GM19463 (cell line): ENCODE data around the gene PRUNE2.

Experiments used
- ATAC-seq: cut with Tn5 transposase; IDR thresholded peaks from one replicate; pipeline ENCODE4 v1.9.1; 2021; ENCODE audit warnings: mild to moderate bottlenecking, moderate library complexity; ENCODE audit not compliant: unreplicated experiment

The PRUNE2 gene

DNA sequence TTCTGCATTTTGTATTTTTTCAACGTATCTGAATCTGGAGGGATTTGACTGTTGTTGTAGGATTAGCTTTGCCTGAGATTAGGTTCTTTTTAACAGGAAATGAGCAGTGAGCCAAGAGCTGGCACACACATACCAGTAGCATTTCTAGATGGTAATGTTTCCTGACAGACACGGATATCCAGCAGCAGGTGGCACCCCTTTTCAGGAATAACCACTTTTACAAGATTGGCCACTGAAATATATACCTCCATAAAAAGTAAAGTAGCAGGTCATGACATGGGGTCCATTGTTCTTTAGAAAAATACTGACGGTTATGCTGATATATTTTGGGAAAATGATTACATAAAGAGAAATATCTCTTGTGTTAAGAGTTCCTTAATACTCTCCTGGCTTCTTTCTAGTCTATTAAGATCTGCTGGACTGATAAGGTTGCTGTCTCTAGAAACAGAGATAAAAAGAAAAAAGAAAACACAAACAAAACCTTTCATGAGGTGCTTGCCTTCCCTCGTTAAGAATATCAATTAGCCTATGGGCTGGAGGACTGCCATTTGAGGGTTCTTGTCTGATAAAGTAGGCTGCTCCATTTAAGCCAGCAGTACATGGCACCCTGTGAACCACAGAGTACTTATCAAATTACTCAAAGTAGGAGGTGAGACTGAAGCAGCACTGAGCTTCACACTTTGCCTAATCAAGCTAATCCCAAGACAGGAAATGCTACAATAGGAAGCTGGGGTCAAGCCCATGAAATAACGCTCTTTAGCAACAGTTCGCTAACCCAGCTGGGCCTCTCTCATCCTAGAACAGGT lies 243.2 kb downstream of the PRUNE2 start:
- ATAC-seq: no peak

DNA sequence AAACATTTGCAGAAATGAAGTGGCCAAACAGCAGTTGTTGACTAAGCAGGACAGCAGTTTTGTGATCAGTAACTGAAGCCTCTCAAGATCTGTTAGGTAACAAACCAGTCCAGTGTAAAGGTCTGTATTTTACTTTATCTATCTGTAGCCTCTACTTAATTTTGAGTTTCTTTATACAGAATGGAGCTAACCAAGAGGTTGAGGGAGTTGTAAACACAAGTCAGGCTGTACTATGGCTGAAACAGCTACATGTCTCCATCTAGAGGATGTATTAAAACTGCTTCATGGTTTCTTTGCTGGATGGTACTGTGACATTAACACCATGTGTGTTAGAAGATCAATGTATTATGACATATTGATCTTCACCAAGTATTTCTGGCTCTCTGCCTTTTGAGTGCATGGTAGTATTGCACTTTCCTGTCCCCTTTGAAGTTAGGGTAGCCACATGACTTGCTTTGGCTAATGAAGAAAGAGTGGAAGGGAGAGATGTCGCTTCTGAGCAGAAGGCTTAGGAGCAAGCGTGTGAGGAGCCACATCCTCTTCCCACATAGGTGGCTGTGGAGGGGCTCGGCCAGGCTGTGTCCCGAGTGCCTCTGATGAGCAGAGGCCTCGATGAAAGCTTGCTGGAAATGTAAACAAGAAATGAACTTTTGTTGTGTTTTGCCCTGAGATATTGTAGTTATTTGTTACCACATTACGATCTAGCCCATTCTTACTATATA lies 247.2 kb downstream of the PRUNE2 start:
- peak; percentile 86 for ATAC-seq

- no peak for ATAC-seq
These were observed 248.6 kb downstream of the PRUNE2 start for GRCh38 chr9:76657265-76657664.

- no peak for ATAC-seq
These were observed 249.9 kb downstream of the PRUNE2 start for GRCh38 chr9:76655971-76656370.

DNA sequence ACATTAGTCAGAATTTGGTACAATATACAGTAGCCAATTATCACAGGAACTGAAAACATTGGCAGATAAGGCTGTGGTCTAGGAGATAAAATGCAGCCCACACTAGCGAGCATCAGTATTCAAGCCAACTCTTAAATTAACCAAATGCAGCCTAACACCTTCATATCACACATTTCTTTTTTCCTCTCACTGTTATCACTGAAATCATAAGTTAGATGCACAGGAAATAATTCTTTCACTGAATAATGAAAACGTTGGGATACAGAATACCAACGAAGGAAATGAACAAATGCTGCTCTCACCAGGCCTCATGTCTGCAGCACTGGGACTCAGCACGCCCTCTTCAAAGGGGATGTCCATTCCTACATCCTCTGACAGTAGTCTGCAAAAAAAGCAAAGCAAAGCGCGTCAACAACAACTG lies 250.8 kb downstream of the PRUNE2 start:
- no peak for ATAC-seq

DNA sequence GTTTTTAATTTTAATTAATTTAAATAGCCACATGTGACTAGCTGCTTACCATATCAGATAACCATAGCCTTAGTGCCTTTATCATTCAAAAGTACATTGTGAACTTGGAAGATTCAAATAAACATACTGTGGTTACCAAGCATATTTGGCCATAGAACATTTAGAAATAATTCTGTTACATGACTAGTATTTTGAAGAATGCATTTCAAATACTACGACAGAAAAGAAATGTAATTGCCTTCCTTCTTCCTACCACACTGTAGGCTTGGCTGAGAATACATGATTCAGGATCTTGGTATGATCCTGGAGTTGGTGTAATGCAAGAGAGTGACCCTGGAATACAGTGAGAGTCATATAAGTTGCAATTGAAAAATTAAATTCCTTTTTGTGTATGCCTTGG lies 251.3 kb downstream of the PRUNE2 start:
- no peak for ATAC-seq

DNA sequence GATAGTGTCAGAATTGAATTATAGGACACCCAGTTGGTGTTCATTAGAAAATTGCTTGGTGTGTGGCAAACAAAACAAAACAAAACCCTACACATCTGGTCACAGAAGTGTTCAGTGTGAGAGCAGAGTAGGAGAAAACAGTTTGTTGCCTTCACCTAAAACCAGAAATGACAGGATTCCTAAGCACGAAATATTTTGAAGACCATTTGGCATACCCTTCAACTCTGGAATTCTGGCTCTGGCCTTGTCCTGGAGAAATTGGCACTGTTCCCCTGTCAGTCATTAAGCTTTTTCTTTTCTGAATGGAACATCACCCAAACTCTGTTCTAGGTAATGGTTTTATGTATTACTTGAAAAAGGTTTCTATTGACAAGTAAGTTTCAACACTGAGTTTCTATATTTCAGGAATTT lies 251.9 kb downstream of the PRUNE2 start:
- ATAC-seq: no peak

DNA sequence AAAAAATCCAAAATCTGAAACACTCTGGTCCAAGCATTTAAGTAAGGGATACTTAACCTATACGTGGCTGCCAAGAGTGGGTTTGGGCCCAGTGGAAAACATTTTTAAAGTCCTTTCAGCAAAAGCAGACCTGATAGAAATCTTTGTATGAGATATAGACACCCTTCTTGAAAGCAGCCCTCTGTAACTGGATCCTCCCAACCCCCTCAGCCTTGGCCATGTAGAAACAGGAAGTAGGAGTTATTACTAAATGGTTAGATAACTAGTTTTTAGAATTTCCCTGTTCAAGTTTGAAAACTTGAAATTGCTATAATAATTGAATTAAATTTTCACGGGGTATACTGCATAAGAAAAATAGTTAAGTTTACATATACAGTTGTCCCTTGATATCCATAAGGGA lies 253.0 kb downstream of the PRUNE2 start:
- ATAC-seq: no peak

GRCh38 chr9:76651119-76651705 lies 254.7 kb downstream of the PRUNE2 start:
- ATAC-seq: no peak

- no peak for ATAC-seq
These were observed 255.2 kb downstream of the PRUNE2 start for GRCh38 chr9:76650692-76651091.

- ATAC-seq: no peak
These were observed 256.0 kb downstream of the PRUNE2 start for GRCh38 chr9:76649894-76650293.

- no peak for ATAC-seq
These were observed 259.7 kb downstream of the PRUNE2 start for GRCh38 chr9:76646249-76646648.

DNA sequence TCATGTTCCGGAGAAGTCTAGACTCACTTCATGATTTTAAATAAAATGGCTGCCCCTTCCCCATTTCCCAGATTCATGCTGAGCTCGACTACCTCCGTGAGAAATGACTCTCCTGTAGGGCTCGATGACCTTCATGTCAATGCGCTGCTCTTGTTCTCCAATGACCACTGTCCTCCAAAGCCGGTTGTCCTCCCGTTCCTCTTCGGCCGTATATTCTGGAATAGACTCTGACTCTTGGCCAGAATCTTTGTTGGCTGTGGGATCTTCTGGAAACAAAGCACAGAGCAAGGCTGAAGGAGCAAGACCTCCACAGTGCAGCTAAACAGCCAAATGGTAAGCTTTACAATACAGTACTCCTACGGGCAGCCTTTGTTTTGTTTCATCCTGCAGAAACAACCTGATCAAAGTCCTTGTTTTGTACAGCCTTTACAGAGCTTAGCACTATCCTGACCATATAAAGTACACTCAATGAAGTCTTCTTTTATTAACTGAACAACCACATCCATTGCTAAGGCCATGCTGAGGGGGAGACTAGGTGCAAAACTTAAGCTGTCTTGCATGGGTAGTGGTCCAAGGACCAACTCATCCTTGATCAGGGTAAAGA lies 261.2 kb downstream of the PRUNE2 start:
- ATAC-seq: no peak

- peak; percentile 23 for ATAC-seq
These were observed 261.7 kb downstream of the PRUNE2 start for GRCh38 chr9:76644171-76644570.

DNA sequence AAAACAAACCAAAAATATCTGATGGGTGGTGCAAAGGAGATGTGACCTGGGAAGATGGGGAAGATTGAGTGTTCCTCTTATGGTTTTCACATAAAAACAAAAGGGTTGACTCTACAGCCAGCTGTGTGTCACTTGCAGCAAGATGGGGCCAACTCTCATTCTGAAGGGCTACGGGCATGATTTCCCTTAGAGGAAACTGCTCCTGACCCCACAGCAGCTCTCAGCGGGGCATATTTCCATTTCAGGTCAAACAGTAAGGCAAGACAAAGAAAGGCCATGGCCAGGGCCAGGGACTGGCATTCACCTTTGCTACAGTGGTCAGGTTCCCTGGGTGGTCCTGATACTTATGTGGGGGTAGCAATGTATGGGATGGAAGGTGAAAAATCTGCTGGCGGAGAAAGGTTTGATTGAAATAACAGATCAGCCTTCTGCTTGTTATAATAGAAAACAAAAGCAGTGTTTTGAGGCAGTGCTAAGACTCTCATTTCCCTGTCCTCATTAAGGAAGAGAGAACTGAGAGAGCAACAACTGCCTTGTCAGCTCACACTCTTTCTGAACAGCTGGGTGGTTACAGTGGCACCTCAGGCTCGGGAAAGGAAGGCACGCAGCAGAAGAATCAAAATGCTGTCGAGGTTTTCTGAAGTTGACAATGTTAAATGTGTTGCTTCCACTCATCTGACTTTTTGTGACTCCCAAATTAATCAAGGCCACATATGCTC lies 262.4 kb downstream of the PRUNE2 start:
- ATAC-seq: peak; percentile 95

GRCh38 chr9:76642701-76643209 lies 263.2 kb downstream of the PRUNE2 start:
- no peak for ATAC-seq

DNA sequence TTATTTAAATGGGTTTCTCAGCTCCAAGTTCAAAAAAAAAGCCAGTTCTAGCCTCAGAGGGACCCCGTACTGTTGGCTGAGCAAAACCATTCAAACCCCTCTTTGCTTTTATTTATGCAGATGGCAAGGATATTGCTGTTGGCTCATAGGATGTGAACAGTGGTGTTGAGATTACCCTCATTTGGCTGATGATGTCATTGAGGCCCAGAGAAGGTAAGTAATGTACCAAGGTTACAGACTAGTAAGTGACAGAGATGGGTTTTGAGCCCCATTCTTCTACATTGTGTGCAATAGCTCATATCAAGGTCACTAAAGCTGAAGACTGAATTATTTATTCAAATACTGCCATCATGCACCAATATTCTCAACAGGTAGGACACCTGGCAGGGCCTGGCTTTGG lies 263.8 kb downstream of the PRUNE2 start:
- no peak for ATAC-seq

DNA sequence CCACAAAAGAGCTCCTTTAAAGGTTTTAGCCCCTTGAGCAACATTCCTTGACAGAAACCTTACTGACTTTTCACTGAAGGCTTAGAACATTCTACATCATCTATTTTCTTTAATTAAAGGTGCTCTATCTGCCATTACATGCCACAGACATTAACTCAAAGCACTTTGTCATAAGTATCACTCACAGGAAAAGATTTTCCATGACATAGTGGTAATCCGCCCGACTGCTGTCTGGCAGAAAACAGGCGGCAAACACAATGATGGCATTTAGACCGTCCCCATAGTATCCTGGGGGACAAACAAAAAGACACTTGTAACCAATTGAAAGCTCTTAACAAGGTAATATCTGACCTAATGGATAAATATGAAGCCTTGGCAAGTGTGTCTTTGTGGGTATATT lies 267.9 kb downstream of the PRUNE2 start:
- ATAC-seq: no peak

DNA sequence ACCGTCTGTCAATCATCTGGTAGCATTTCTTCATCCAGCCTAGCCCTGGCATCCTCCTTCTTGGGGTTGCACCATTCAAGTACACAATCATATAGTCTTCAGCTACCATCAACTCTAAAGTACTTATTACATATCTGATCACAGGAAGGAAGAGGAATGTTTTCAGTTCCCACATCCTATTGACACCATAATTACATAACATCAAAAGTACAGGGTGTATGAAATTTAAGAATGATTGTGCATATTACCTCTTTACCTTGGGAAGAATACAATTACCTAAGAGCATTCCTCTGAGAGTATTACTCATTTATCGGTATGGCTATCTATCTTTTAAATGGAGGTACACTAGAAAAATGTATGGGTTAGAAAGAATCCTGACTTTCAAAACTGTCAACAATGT lies 268.5 kb downstream of the PRUNE2 start:
- ATAC-seq: no peak

DNA sequence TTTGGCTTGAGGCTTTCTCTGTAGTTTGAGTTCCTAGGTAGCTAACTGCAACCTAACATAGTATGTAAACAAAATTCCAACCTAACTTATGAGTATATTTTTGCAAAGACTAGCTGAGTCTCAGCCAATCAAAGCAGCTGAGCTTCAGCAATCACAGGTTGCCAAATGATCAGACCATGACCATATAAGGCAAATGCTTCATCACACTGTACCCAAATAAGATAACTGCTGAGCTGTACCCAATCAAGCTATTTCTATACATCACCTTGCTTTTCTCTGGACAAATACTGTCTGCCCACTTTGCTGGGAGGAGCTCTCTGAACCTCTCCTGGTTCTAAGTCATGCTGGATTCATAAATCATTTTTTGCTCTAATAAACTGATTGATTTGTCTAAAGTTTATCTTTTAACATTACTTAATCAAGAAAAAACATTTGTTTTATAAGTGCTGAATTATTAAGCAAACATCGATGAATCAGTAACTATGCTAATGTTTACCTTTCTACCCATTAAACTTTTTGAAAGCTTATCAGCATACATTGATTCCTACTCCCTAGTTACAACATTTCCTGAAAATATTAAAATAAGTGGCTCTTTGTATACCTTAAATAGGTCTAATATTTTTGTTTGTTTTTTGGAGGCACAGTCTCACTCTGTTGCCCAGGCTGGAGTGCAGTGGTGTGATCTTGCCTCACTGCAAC lies 271.4 kb downstream of the PRUNE2 start:
- no peak for ATAC-seq
